WTC11 (cell line): ENCODE data around the gene GNS. TPM values are rescaled to one million over a fixed set of nuclear protein-coding genes. Genes with fewer than 3 reads are reported as not detected.

ENCODE experiments used
- ATAC-seq: fragments of 200-7000 bp; cut with Tn5 transposase; 2 replicates; pipeline ENCODE4 v1.10.0; 2021; ENCODE audit warnings: mild to moderate bottlenecking, moderate library complexity
- CTCF ChIA-PET: fragments of 300-600 bp; sonication (Branson Sonifier 250); formaldehyde crosslinking; loops from one replicate; lab custom pipeline; 2021; ENCODE audit warnings: antibody characterized with exemption; lab: Charles Lee
- POLR2A ChIA-PET: fragments of 350-600 bp; sonication (Branson Sonifier 250); formaldehyde crosslinking; loops from one replicate; lab custom pipeline; 2021; ENCODE audit warnings: antibody characterized with exemption; lab: Charles Lee
- DNase-seq: peaks from one replicate; pipeline ENCODE4 v3.0.0; 2021; ENCODE audit warnings: low spot score
- H3K27ac Mint-ChIP-seq: 2 replicates; pipeline ENCODE4 v1.8.0; 2021; ENCODE audit warnings: mixed read lengths
- H3K27me3 Mint-ChIP-seq: 2 replicates; pipeline ENCODE4 v1.8.0; 2021; ENCODE audit warnings: low read depth, mild to moderate bottlenecking, moderate library complexity, mixed read lengths
- H3K36me3 Mint-ChIP-seq: 2 replicates; pipeline ENCODE4 v1.8.0; 2021; ENCODE audit warnings: mixed read lengths
- H3K4me1 Mint-ChIP-seq: 2 replicates; pipeline ENCODE4 v1.8.0; 2022; ENCODE audit warnings: mixed read lengths
- H3K4me3 Mint-ChIP-seq: 2 replicates; pipeline ENCODE4 v1.8.0; 2021; ENCODE audit warnings: mild to moderate bottlenecking, moderate library complexity, mixed read lengths
- H3K9me3 Mint-ChIP-seq: 2 replicates; pipeline ENCODE4 v1.8.0; 2021; ENCODE audit warnings: mixed read lengths
- ATF2 ChIP-seq: sonication (generic); formaldehyde crosslinking; IDR thresholded peaks from 2 replicates; pipeline ENCODE4 v1.8.1; 2022; ENCODE audit warnings: low read depth, missing genetic modification reagents, borderline replicate concordance
- HMGA2 ChIP-seq: fragments of 250-450 bp; sonication (Bioruptor Pico); IDR thresholded peaks from 2 replicates; pipeline ENCODE4 v1.4.0; 2021; ENCODE audit warnings: mild to moderate bottlenecking, moderate library complexity
- IRF1 ChIP-seq: sonication (generic); formaldehyde crosslinking; IDR thresholded peaks from 2 replicates; pipeline ENCODE4 v1.8.0; 2023; ENCODE audit warnings: missing genetic modification reagents
- MXD4 ChIP-seq: fragments of 250-450 bp; sonication (Bioruptor Pico); IDR thresholded peaks from 2 replicates; pipeline ENCODE4 v1.8.0; 2021; ENCODE audit warnings: mild to moderate bottlenecking, moderate library complexity, borderline replicate concordance
- SMAD4 ChIP-seq: sonication (generic); formaldehyde crosslinking; IDR thresholded peaks from 2 replicates; pipeline ENCODE4 v1.8.0; 2022; ENCODE audit warnings: mild to moderate bottlenecking, missing genetic modification reagents
- ZNF219 ChIP-seq: sonication (generic); formaldehyde crosslinking; IDR thresholded peaks from 2 replicates; pipeline ENCODE4 v1.8.0; 2023; ENCODE audit warnings: missing genetic modification reagents, mild to moderate bottlenecking, borderline replicate concordance
- ZNF425 ChIP-seq: fragments of 250-450 bp; sonication (Bioruptor Pico); conservative IDR thresholded peaks from 2 replicates; pipeline ENCODE4 v1.9.0; 2021; ENCODE audit warnings: mild to moderate bottlenecking
- total RNA-seq: library from RNA; stranded (reverse); gene quantifications from 3 replicates; pipeline ENCODE4 v1.2.3, GENCODE V29; 2021
- TF ChIP-seq, protein P1 (sequence below): sonication (generic); formaldehyde crosslinking; IDR thresholded peaks from 2 replicates; pipeline ENCODE4 v1.8.1; 2023; ENCODE audit warnings: mild to moderate bottlenecking, missing genetic modification reagents, borderline replicate concordance
- TF ChIP-seq, protein P2 (sequence below): sonication (generic); formaldehyde crosslinking; IDR thresholded peaks from 2 replicates; pipeline ENCODE4 v1.8.0; 2022; ENCODE audit warnings: missing genetic modification reagents
- TF ChIP-seq, protein P3 (sequence below): fragments of 250-450 bp; sonication (Bioruptor Pico); IDR thresholded peaks from 2 replicates; pipeline ENCODE4 v1.9.0; 2021; ENCODE audit warnings: mild to moderate bottlenecking, borderline replicate concordance

GNS gene
- total RNA-seq, 1 experiment from 2014 or later: 24.7 TPM

GRCh38 chr12:64716371-64716770 lies 42.8 kb downstream of the GNS start (continued):
- no peak for TF ChIP-seq HMGA2 (CRISPR knock-in tag)
- no peak for TF ChIP-seq IRF1 (CRISPR knock-in tag)
- TF ChIP-seq MXD4 (CRISPR knock-in tag): no peak
- TF ChIP-seq, protein P1, sequence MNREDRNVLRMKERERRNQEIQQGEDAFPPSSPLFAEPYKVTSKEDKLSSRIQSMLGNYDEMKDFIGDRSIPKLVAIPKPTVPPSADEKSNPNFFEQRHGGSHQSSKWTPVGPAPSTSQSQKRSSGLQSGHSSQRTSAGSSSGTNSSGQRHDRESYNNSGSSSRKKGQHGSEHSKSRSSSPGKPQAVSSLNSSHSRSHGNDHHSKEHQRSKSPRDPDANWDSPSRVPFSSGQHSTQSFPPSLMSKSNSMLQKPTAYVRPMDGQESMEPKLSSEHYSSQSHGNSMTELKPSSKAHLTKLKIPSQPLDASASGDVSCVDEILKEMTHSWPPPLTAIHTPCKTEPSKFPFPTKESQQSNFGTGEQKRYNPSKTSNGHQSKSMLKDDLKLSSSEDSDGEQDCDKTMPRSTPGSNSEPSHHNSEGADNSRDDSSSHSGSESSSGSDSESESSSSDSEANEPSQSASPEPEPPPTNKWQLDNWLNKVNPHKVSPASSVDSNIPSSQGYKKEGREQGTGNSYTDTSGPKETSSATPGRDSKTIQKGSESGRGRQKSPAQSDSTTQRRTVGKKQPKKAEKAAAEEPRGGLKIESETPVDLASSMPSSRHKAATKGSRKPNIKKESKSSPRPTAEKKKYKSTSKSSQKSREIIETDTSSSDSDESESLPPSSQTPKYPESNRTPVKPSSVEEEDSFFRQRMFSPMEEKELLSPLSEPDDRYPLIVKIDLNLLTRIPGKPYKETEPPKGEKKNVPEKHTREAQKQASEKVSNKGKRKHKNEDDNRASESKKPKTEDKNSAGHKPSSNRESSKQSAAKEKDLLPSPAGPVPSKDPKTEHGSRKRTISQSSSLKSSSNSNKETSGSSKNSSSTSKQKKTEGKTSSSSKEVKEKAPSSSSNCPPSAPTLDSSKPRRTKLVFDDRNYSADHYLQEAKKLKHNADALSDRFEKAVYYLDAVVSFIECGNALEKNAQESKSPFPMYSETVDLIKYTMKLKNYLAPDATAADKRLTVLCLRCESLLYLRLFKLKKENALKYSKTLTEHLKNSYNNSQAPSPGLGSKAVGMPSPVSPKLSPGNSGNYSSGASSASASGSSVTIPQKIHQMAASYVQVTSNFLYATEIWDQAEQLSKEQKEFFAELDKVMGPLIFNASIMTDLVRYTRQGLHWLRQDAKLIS (CRISPR knock-in tag): no peak
- TF ChIP-seq ZNF425: no peak
- TF ChIP-seq SMAD4 (CRISPR knock-in tag): no peak
- TF ChIP-seq ATF2 (CRISPR knock-in tag): no peak
- TF ChIP-seq, protein P2, sequence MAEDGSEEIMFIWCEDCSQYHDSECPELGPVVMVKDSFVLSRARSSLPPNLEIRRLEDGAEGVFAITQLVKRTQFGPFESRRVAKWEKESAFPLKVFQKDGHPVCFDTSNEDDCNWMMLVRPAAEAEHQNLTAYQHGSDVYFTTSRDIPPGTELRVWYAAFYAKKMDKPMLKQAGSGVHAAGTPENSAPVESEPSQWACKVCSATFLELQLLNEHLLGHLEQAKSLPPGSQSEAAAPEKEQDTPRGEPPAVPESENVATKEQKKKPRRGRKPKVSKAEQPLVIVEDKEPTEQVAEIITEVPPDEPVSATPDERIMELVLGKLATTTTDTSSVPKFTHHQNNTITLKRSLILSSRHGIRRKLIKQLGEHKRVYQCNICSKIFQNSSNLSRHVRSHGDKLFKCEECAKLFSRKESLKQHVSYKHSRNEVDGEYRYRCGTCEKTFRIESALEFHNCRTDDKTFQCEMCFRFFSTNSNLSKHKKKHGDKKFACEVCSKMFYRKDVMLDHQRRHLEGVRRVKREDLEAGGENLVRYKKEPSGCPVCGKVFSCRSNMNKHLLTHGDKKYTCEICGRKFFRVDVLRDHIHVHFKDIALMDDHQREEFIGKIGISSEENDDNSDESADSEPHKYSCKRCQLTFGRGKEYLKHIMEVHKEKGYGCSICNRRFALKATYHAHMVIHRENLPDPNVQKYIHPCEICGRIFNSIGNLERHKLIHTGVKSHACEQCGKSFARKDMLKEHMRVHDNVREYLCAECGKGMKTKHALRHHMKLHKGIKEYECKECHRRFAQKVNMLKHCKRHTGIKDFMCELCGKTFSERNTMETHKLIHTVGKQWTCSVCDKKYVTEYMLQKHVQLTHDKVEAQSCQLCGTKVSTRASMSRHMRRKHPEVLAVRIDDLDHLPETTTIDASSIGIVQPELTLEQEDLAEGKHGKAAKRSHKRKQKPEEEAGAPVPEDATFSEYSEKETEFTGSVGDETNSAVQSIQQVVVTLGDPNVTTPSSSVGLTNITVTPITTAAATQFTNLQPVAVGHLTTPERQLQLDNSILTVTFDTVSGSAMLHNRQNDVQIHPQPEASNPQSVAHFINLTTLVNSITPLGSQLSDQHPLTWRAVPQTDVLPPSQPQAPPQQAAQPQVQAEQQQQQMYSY (CRISPR knock-in tag): no peak
- no peak for TF ChIP-seq ZNF219 (CRISPR knock-in tag)

GRCh38 chr12:64714551-64714968 lies 44.6 kb downstream of the GNS start:
- Mint-ChIP-seq H3K9me3 (peaks cover 5% of the 10 kb centered on the region; the same call in 1 of the 2 replicates), H3K36me3 (peaks cover 16% of the 10 kb centered on the region)

More at GRCh38 chr12:64714551-64714968, 44.6 kb downstream of the GNS start:
- DNase-seq (no peak), ATAC-seq (no peak)
- Mint-ChIP-seq H3K4me3 (no peak overlapping the region), H3K27ac (no peak overlapping the region), H3K4me1 (no peaks in the 10 kb centered on the region), H3K27me3 (no peaks in the 10 kb centered on the region)
- TF ChIP-seq, protein P3, sequence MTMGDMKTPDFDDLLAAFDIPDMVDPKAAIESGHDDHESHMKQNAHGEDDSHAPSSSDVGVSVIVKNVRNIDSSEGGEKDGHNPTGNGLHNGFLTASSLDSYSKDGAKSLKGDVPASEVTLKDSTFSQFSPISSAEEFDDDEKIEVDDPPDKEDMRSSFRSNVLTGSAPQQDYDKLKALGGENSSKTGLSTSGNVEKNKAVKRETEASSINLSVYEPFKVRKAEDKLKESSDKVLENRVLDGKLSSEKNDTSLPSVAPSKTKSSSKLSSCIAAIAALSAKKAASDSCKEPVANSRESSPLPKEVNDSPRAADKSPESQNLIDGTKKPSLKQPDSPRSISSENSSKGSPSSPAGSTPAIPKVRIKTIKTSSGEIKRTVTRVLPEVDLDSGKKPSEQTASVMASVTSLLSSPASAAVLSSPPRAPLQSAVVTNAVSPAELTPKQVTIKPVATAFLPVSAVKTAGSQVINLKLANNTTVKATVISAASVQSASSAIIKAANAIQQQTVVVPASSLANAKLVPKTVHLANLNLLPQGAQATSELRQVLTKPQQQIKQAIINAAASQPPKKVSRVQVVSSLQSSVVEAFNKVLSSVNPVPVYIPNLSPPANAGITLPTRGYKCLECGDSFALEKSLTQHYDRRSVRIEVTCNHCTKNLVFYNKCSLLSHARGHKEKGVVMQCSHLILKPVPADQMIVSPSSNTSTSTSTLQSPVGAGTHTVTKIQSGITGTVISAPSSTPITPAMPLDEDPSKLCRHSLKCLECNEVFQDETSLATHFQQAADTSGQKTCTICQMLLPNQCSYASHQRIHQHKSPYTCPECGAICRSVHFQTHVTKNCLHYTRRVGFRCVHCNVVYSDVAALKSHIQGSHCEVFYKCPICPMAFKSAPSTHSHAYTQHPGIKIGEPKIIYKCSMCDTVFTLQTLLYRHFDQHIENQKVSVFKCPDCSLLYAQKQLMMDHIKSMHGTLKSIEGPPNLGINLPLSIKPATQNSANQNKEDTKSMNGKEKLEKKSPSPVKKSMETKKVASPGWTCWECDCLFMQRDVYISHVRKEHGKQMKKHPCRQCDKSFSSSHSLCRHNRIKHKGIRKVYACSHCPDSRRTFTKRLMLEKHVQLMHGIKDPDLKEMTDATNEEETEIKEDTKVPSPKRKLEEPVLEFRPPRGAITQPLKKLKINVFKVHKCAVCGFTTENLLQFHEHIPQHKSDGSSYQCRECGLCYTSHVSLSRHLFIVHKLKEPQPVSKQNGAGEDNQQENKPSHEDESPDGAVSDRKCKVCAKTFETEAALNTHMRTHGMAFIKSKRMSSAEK: no peak
- ChIA-PET CTCF (no interaction called here), POLR2A (no interaction called here)
